ENCODE data around the gene POU2F2.
A peak's percentile ranks its signal among the peaks of the same experiment; 100 is the strongest.

POU2F2 gene

DNA sequence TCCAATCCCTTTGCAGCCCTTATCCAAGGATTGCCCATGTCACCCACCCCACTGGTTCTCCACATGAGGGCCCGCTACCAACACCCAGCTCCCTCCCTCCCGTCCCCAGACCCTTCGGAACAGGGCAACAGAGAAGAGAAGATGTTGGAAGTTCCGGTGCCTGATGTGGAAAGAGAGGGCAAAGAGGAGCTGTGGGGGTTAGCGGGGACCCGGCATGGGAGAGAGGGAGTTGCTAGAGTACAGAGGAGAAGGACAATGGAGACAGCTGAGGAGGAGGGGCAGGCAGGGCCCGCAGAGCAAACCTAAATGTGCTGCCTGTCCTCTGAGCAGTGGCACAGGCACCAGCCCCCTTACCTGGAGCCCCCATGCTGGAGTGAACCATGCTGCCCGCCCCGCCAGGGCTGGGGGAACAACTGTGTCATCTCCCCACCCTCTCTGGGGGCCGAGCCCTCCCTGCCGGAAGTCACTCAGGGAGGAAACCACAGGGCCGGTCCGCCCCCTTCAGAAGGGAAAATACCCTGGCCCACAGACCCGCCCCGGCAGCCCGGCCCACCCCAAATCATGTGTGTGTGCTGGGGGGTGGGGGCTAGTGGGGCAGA, at the start of gene POU2F2:
Gene POU2F2 (minus strand): TSS at position 417 of the 599 bp plus-strand sequence. CDS start 35 bp downstream, at position 382.
- no peak for FAIRE-seq
- no peak for DNase-seq (ENCODE audit: insufficient read length, low spot score)
- TF ChIP-seq POLR2A (IDR thresholded peaks at IDR 0.05; ENCODE audit: low read depth, low read length) = no peak

DNA sequence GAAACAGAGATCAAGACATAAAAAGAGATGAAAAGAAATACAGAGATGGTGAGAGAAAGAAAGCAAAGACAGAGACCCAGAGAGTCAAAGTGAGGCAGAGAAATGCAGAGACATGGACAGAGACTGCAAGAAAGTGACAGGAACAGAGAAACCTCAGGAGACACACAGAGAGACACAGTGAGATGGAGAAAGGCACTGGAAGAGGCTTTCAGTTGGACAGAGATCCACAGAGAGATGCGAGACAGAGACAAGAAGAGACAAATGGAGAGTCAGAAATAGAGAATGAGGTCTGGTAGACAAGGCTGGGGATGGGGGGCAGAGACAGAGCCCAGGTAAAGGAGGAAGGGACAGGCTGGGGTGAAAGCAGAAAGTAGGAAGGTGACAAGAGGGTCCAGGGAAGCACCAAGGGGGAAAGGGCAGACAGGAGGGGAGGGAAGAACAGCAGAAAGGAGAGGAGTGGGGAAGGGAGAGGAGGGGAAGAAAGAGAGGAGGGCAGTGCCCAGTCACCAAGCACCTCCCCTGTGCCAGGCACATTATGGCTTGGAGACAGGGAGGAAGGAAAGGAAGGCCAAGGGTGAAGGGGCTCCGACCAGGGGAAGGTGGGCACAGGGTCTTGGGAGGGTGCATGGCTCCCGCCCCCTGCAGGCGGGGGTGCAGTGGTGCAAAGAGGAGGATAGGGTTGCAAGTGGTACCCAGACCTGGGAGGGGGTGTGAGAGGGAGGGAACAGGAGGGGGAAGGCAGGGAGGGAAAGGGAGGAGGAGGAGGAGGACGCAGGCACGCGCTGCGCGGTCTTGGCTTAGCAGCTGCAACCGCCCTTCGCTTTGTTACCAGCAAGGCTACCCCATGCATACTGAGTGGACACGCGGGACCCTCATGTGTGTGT, 46.8 kb upstream of the POU2F2 start:
- no peak for FAIRE-seq
- no peak for DNase-seq (ENCODE audit: insufficient read length, low spot score)
- no peak for TF ChIP-seq POLR2A (IDR thresholded peaks at IDR 0.05; ENCODE audit: low read depth, low read length)

DNA sequence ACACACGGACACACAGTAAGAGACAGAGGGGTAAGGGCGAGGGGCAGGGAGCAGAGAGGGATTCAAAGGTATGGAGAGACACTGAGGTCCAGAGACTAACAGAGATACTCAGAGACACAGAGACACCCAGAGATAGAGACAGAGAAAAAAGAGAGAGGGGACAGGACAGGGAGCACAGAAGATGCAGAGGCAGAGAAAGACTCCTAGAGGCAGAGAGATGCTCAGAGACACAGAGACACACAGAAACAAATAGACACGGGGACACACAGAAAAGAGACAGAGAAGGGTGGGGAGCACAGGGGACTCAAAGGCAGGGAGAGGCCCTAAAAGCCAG, 45.4 kb upstream of the POU2F2 start:
- no peak for TF ChIP-seq POLR2A (IDR thresholded peaks at IDR 0.05; ENCODE audit: low read depth, low read length)
- DNase-seq (ENCODE audit: insufficient read length, low spot score) (no peak), FAIRE-seq (no peak)

DNA sequence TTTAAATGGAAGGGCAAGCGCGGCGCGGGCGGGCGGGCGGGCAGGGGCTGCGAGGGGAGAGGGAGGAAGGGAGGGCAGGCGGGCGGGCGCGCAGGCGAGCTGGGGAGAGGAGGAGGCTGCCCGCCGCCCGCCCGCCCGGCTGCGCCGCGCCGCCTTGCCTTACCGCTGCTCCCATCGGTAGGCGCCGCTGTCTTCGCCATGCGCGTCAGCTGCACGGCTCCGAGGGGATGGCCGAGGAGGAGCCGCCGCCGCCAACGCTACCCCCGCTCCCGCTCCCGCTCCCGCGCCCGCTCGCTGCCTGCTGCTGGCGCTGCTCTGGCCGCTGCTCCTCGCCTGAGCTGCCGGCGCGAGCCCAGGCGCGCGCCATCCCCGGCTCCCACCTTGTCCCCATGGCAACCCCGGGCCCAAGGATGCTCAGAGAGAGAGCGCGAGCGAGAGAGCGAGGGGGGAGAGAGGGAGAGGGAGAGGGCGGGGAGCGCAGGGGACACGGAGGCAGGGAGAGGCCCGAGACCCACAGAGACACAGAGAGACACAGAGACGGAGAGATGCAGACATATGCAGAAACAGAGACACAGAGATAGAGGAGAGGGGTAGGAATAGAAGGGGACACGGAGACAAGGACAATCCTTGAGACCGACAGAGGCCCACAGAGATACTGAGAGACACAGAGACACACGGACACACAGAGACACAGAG, 44.9 kb upstream of the POU2F2 start:
- no peak for TF ChIP-seq POLR2A (IDR thresholded peaks at IDR 0.05; ENCODE audit: low read depth, low read length)
- peak; percentile 86 for DNase-seq (ENCODE audit: insufficient read length, low spot score)
- FAIRE-seq = no peak

DNA sequence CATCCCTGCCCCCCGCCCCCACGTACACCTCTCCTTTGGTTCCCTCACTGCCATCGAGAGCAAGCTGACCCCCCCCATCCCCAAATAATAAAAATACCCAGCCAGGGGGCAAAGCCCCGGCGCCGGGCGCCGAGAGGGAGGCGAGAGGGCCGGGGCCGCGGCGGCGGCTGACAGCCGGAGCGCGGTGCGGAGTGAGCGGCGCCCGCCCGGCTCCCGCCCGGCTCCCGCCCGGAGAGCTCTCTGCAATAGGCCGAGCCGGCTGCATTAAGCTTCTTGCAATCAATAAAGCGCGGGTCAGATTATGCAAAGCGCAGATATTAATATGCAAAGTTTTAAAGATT, 44.4 kb upstream of the POU2F2 start:
- TF ChIP-seq POLR2A (IDR thresholded peaks at IDR 0.05; ENCODE audit: low read depth, low read length) = no peak
- DNase-seq (ENCODE audit: insufficient read length, low spot score) = no peak
- no peak for FAIRE-seq

DNA sequence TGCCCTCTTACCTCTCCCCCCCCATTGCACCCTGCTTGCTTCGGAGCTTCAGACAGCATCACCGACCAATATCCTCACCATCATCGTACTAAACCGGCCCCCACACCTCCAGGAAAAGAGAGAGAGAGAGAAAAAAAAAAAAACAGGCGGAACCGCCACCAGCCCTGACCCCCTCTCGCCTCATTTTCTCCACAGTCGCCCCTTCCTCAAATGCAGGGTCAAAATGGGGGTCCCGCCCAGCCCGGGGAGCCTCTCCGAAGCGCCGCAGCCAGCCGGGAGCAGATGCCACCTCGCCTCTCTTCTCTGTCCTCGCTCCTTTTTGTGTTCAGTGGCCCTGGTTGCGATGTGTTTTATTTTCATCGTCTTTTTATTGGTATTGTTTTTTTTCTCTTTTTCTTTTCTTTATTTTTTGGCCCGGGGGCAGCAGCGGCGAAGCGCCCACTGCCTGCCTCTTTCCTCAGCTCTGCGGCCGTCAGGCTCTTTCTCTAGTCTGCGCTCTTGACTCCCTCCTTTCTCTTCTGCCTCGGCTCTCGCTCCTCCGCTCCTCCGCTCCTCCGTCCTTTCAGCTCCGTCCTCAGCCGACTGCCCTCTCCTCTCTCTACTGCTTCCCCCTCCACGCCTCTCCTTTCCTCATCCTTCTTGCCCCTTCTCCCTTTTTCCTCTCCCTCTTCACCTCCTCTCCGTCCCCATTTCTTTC, 43.9 kb upstream of the POU2F2 start:
- FAIRE-seq (no peak), DNase-seq (ENCODE audit: insufficient read length, low spot score) (no peak)
- no peak for TF ChIP-seq POLR2A (IDR thresholded peaks at IDR 0.05; ENCODE audit: low read depth, low read length)

DNA sequence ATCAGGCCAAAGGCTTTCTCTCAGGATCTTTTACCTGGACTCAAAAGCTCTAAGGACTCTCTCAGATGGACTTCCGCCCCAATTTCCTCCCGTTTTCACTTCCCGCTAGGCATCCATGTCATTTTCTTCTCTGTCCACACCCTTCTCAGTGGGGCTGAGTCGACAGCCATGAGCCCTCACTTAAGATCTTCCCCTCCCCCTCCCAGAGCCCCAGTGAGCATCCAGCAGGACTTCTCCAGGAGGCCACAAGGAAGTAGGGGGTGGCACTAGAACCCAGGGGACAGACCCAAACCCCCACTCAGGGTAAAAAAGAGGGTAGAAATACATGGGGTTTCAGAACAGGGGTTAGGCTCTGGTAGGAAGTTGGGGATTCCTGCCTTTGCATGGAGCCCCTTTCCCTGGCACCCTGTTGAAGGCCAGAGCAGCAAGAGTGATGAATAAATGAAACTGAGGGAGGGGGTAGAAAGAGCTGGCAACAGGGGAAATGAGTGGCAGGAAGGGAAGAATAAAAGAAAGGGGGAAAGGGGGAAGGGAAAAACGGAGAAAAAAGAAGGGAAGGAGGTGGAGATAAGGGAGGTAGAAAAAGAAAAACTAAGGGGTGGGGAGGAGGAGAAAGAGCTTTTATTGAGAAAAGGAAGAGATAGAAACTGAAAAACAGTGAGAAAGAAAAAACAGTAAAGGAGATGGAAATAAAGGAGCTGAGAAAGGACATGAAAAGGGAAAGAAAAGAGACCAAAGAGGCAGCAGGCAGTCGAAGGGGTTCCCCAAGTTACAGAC, 42.9 kb upstream of the POU2F2 start:
- TF ChIP-seq POLR2A (IDR thresholded peaks at IDR 0.05; ENCODE audit: low read depth, low read length) = no peak
- FAIRE-seq = no peak
- DNase-seq (ENCODE audit: insufficient read length, low spot score) = no peak

DNA sequence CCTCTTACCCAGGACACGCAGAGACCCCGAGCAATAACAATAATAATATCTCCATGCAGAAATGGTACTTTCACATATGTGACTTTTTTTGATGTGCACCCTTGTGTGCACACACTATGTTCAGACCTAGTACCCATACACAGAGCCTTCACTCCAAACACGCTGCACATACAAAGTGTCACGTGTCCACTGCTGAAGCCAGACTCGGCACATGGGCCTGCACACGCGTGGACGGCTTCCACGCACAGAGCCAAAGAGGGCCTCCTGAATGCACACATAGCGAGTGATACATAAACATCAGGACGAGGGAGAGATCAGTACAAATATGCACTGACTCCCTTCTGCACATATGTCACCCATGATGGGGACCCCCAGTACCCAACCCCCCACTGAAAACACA, 41.9 kb upstream of the POU2F2 start:
- no peak for TF ChIP-seq POLR2A (IDR thresholded peaks at IDR 0.05; ENCODE audit: low read depth, low read length)
- no peak for FAIRE-seq
- DNase-seq (ENCODE audit: insufficient read length, low spot score) = no peak

DNA sequence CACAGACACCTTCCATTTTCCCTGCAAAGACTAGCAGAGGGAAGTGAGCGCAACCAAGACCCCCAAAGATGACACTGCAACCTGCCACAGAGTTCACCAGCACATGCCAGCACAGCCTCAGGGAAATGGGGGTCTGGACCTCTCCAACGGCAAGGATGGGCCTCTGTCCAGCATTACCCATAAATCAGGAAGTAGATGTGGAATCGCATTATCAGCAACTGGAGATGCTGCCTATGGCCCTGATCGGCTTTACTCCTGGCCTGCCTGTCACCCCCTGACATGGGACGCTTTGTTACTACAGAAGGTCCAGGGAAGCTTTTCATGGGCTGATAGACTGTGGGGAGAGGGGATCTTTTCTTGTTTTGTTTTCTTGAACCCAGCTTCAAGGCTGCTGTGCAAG, 41.4 kb upstream of the POU2F2 start:
- no peak for DNase-seq (ENCODE audit: insufficient read length, low spot score)
- FAIRE-seq = no peak
- TF ChIP-seq POLR2A (IDR thresholded peaks at IDR 0.05; ENCODE audit: low read depth, low read length) = no peak

DNA sequence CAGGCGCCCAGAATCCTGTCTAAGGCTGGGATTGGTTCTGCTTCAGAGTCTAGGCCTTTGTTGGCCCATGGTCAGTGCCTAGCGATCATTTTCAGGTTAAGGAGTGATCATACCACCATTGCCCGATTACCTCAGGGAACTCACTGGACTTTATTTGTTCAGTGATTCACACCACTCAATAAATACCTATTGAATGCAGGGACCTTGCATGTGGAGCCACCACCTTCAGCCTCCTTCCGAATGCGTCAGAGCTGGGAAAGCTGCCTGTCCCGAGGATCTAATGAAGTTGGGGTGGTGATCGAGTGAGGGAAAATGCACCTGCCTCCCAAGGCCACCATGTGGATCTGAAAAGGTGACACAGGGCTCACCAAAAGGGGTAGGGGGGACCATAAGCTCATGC, 40.0 kb upstream of the POU2F2 start:
- FAIRE-seq = no peak
- TF ChIP-seq POLR2A (IDR thresholded peaks at IDR 0.05; ENCODE audit: low read depth, low read length) = no peak
- no peak for DNase-seq (ENCODE audit: insufficient read length, low spot score)

DNA sequence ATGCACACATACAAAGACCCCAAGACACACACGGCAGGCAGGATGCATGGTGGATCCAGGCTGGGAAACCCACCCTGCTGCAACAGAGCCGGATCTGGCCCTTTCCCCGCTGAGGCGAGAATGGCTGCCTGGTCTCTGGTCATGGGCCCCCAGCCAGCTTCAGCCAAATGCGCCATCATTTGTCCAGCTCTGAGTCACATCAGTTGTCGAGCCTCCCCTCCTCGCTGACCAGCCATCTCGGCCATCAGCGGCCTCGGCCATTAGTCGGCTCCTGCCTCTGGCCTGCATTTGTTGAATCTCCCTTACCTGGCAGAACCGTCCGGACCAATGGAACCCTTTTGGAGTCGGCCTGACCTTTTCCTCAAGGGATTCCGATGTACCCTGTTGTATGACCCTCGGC, 38.5 kb upstream of the POU2F2 start:
- no peak for TF ChIP-seq POLR2A (IDR thresholded peaks at IDR 0.05; ENCODE audit: low read depth, low read length)
- FAIRE-seq (no peak), DNase-seq (ENCODE audit: insufficient read length, low spot score) (no peak)

DNA sequence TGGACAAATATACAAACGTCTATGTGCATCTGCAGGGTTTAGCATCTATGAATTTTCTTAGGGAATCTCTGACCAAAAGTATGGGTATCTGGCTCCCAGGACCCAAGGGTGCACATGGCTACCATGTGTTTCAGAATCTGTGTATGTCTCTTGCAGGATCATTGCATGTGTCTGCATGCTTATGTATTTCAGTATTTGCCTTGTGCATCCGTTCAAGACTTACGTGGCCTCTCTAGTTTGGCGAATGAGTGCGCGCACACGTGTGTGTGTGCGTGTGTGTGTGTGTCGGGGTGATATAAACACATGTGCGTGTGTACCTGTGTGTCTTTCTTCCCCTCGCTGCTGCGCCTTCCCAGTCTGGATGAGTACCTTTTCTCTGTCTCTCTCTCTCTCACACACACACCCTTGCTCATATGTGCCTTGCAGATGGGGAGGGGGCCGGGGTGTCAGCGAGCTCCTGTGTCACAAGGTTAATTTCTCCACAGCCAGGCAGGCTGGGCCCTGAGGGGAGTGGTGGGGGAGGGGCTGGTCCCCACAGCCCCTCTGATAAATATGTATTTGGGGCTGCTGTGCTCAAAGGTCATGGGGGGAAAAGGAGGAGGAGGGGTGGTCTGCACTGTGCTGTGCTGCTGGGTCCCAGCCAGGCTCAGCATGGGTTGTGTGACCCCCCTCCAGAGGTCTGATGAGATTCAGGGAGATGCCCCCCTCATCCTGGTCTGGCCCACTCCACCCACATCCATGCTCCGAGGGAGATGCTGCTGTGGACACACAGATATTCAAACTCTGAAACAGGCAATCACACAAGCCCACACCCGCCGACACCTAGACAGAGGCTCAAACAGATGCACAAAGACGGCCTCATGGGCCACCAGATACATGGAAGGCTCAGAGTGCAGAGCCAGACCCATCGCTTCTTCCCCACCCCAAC, 37.5 kb upstream of the POU2F2 start:
- FAIRE-seq = no peak
- no peak for DNase-seq (ENCODE audit: insufficient read length, low spot score)
- no peak for TF ChIP-seq POLR2A (IDR thresholded peaks at IDR 0.05; ENCODE audit: low read depth, low read length)
